K562 (cell line): ENCODE results near the gene LAPTM4A. TPM values are rescaled to one million over a fixed set of nuclear protein-coding genes. Genes with fewer than 3 reads are reported as not detected.

Source experiments
- BRD9 ChIP-seq: fragments of 450-650 bp; IDR thresholded peaks from 2 replicates; pipeline ENCODE4 v1.6.1; 2018; ENCODE audit warnings: low read depth; ENCODE audit not compliant: partially characterized antibody
- CBFA2T2 ChIP-seq: fragments of 450-650 bp; conservative IDR thresholded peaks from 2 replicates; pipeline ENCODE4 v1.6.1; 2017; ENCODE audit warnings: mild to moderate bottlenecking
- CBX3 ChIP-seq, 2 experiments: IDR thresholded peaks; 1 replicate in 1 of 2; 2 replicates in 1 of 2; pipeline ENCODE4 v1.6.1; 2012; ENCODE audit warnings: inconsistent platforms in 2 of 2, low read length in 2 of 2, borderline replicate concordance in 1 of 2, control low read depth in 1 of 2
- E4F1 ChIP-seq: fragments of 250-450 bp; sonication (Bioruptor Pico); IDR thresholded peaks from 2 replicates; pipeline ENCODE4 v1.5.0; 2021; ENCODE audit warnings: mild to moderate bottlenecking, borderline replicate concordance
- HOXB6 ChIP-seq: fragments of 250-450 bp; sonication (Bioruptor Pico); IDR thresholded peaks from 2 replicates; pipeline ENCODE4 v1.5.1; 2022; ENCODE audit warnings: mild to moderate bottlenecking, borderline replicate concordance
- KAT2B ChIP-seq: IDR thresholded peaks from one replicate; pipeline ENCODE4 v1.6.1; 2012; ENCODE audit warnings: low read depth, mild to moderate bottlenecking, control low read depth, inconsistent platforms, low read length, moderate library complexity
- MTF1 ChIP-seq: fragments of 250-450 bp; sonication (Bioruptor Pico); IDR thresholded peaks from 2 replicates; pipeline ENCODE4 v1.9.0; 2021; ENCODE audit warnings: moderate library complexity, mild to moderate bottlenecking, inconsistent platforms, borderline replicate concordance
- MXI1 ChIP-seq: IDR thresholded peaks from 2 replicates; pipeline ENCODE4 v1.6.1; 2011; ENCODE audit warnings: low read depth, mild to moderate bottlenecking, improper control_type of control experiment, low read length
- NFIX ChIP-seq: fragments of 250-450 bp; sonication (Bioruptor Pico); IDR thresholded peaks from 2 replicates; pipeline ENCODE4 v1.4.0; 2020; ENCODE audit warnings: low read depth, mild to moderate bottlenecking, moderate library complexity
- PHB2 ChIP-seq: fragments of 450-650 bp; IDR thresholded peaks from 2 replicates; pipeline ENCODE4 v1.6.1; 2017; ENCODE audit warnings: low read depth
- SMAD2 ChIP-seq: fragments of 150-350 bp; IDR thresholded peaks from 2 replicates; pipeline ENCODE4 v1.6.1; 2014; ENCODE audit warnings: low read depth, mild to moderate bottlenecking, low read length
- SREBF1 ChIP-seq: fragments of 150-350 bp; IDR thresholded peaks from 2 replicates; pipeline ENCODE4 v1.6.1; 2014; ENCODE audit warnings: antibody characterized with exemption, low read depth, low read length, borderline replicate concordance
- TCF7 ChIP-seq: sonication (generic); IDR thresholded peaks from 2 replicates; pipeline ENCODE4 v1.6.1; 2016; ENCODE audit warnings: antibody characterized with exemption, borderline replicate concordance
- ZBTB12 ChIP-seq: fragments of 250-450 bp; sonication (Bioruptor Pico); IDR thresholded peaks from 2 replicates; pipeline ENCODE4 v1.4.0; 2020
- ZBTB9 ChIP-seq: fragments of 450-650 bp; formaldehyde crosslinking; IDR thresholded peaks from 2 replicates; pipeline ENCODE4 v1.4.0; 2020; ENCODE audit warnings: mild to moderate bottlenecking, moderate library complexity
- ZNF121 ChIP-seq: sonication (generic); formaldehyde crosslinking; conservative IDR thresholded peaks from 2 replicates; pipeline ENCODE4 v1.8.0; 2022; ENCODE audit warnings: missing genetic modification reagents
- ZNF589 ChIP-seq: fragments of 200-800 bp; sonication (Bioruptor generic); IDR thresholded peaks from 2 replicates; pipeline ENCODE4 v1.6.1; 2016; ENCODE audit warnings: low read depth, missing genetic modification characterization, missing compliant biosample characterization
- polyA plus RNA-seq, 8 experiments: library from polyadenylated mRNA; depleted of rRNA in 4 of 8; stranded (reverse) in 5 of 8; unstranded in 3 of 8; fragments of >200 nt; fragmentation: Nextera tagmentation in 2 of 8; fragmentation: Illumina TruSeq in 1 of 8; extraction: Ambion mirVana in 2 of 8; extraction: Trizol in 1 of 8; gene quantifications; 2 replicates each; pipeline versions ENCODE4 v1.2.1 to v1.2.3, GENCODE V29; 2011 to 2014; ENCODE audit warnings: inconsistent platforms in 1 of 8, missing spikeins in 1 of 8
- total RNA-seq, 7 experiments: library from RNA; depleted of rRNA in 6 of 7; stranded (reverse); fragments of >200 nt in 6 of 7; fragmentation: Illumina TruSeq in 2 of 7; extraction: Trizol in 2 of 7; gene quantifications; 2 replicates each; pipeline versions ENCODE4 v1.2.1 to v1.2.3, GENCODE V29; 2011 to 2021; ENCODE audit warnings: low replicate concordance in 1 of 7
- TF ChIP-seq, protein P1 (sequence below): sonication (generic); IDR thresholded peaks from 2 replicates; pipeline ENCODE4 v1.6.1; 2016
- TF ChIP-seq, protein P2 (sequence below): fragments of 250-450 bp; sonication (Bioruptor Pico); IDR thresholded peaks from 2 replicates; pipeline ENCODE4 v1.5.0; 2021; ENCODE audit warnings: mild to moderate bottlenecking, moderate library complexity

Gene LAPTM4A
- total and polyA plus RNA-seq, 9 of the 15 experiments (the other 6 are each of a cell fraction or from before 2014, with no cell fraction given): 13.4 to 157 (median 50.1) TPM

DNA sequence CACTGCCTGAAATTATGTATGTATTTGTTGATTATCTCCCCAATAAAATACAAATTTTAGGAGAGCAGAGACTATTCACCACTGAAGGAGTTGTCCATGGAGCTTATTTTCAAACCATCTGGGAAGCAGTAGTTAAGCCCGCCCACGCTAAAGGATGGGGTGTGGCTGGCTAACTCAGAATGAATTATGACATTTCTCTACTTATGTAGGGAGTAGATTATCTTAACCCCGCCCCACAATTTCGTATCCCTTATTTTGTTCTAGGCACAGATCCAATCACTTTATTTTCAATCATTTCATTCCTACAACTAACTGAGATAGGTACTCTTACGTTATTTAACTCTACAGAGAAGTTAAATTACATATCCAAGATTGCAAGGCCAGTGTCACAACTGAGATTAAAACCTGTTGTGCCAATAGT lies 1.4 kb upstream of the LAPTM4A start (continued):
- TF ChIP-seq, protein P1, sequence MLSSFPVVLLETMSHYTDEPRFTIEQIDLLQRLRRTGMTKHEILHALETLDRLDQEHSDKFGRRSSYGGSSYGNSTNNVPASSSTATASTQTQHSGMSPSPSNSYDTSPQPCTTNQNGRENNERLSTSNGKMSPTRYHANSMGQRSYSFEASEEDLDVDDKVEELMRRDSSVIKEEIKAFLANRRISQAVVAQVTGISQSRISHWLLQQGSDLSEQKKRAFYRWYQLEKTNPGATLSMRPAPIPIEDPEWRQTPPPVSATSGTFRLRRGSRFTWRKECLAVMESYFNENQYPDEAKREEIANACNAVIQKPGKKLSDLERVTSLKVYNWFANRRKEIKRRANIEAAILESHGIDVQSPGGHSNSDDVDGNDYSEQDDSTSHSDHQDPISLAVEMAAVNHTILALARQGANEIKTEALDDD: peak; percentile 71
- TF ChIP-seq ZBTB12 (no peak), NFIX (CRISPR knock-in tag) (no peak), BRD9 (no peak), CBX3 (IDR thresholded peaks at IDR 0.05; ENCODE audit: borderline replicate concordance in 1 of 2, low read length in 2 of 2) (no peak), SREBF1 (no peak), PHB2 (no peak), MTF1 (no peak), ZNF589 (CRISPR knock-in tag) (no peak), MXI1 (no peak), TCF7 (no peak), HOXB6 (CRISPR knock-in tag) (no peak), CBFA2T2 (peak; percentile 69), SMAD2 (no peak), E4F1 (CRISPR knock-in tag) (no peak), KAT2B (no peak), ZNF121 (CRISPR knock-in tag) (no peak), ZBTB9 (CRISPR knock-in tag) (no peak)
- TF ChIP-seq, protein P2, sequence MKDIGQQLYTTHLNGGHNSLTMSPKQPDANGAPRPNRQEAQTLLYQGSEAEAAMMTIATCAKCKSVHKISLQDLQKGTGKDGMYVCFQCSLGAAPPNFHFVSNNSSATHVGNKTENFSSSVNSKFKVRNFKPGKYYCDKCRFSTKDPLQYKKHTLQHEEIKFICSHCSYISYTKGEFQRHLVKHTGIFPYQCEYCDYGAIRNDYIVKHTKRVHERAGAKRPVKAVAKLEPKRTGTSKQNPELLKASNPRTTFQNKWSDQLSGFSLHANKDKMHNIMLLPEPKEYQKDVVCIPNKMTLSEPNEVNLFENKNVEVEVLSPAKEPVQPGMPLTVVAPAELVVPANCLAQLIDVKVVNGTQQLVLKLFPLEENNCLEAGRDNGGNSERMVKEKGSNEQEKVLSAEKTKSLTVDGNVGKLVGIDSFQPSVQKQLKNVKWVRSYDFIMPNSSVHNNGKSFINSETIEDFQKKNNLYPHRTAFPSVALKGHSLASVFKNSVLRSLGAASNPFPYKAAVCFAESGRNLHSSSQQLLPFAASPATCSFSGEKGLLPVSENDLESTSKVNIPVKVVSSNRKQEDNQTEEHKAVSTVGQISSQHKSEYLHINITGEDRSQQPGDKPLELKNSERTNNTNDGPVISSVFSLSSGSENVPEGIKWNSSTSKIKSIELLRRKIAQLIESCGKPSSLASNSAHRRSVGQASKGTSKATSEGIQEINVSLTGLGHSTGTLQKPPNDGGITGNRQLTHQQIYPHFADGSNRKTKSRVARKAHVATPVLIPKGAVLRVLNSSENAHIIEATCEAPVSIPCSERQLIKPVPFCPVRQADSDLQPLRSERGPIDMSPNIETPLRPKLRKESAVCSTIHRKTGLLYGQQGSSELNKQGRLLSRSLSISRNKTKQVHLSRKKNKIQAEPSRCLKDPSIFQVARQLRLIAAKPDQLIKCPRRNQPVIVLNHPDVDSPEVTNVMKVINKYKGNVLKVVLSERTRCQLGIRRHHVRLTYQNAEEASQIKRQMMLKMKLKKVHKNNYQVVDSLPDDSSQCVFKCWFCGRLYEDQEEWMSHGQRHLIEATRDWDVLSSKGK (CRISPR knock-in tag): no peak
